Gastroesophageal sphincter (tissue), 3 donors: ENCODE measurements around the gene HOXC10.

ENCODE experiments used
- CTCF ChIP-seq, 4 experiments: fragments of 200-600 bp in 2 of 4; fragments of 450-650 bp in 2 of 4; sonication (generic) in 1 of 4; IDR thresholded peaks; one replicate each; pipeline ENCODE4 v1.5.1; 2017 to 2019; ENCODE audit warnings: antibody characterized with exemption in 4 of 4, mild to moderate bottlenecking in 2 of 4, moderate library complexity in 2 of 4
- EP300 ChIP-seq: sonication (generic); formaldehyde crosslinking; IDR thresholded peaks from one replicate; pipeline ENCODE4 v1.6.1; 2017; ENCODE audit warnings: antibody characterized with exemption, mild to moderate bottlenecking
- POLR2AphosphoS5 ChIP-seq: sonication (generic); formaldehyde crosslinking; IDR thresholded peaks from one replicate; pipeline ENCODE4 v1.6.1; 2017; ENCODE audit warnings: antibody characterized with exemption

GRCh38 chr12:53953831-53954693, 30.9 kb upstream of the HOXC10 start:
- no peak for TF ChIP-seq POLR2AphosphoS5
- TF ChIP-seq CTCF (IDR thresholded peaks at IDR 0.05): no peak
- no peak for TF ChIP-seq EP300
